Upper lobe of right lung (tissue), 1 donor: ENCODE measurements around the gene RAB11FIP4. TPM values are rescaled to one million over a fixed set of nuclear protein-coding genes. Genes with fewer than 3 reads are reported as not detected.

Experiments used
- ATAC-seq: fragments of 200-7000 bp; cut with Tn5 transposase; one replicate; pipeline ENCODE4 v1.9.1; 2020; ENCODE audit warnings: mild to moderate bottlenecking, moderate library complexity
- DNase-seq: peaks from one replicate; pipeline ENCODE4 v3.0.0-alpha.2; 2020
- H3K27ac ChIP-seq: fragments of 200-600 bp; one replicate; pipeline ENCODE4 v1.8.0; 2022
- H3K27me3 ChIP-seq: fragments of 200-600 bp; one replicate; pipeline ENCODE4 v1.8.0; 2022; ENCODE audit warnings: mild to moderate bottlenecking
- H3K36me3 ChIP-seq: fragments of 200-600 bp; one replicate; pipeline ENCODE4 v1.8.0; 2022
- H3K4me1 ChIP-seq: fragments of 200-600 bp; one replicate; pipeline ENCODE4 v1.8.0; 2022
- H3K4me3 ChIP-seq: fragments of 200-600 bp; one replicate; pipeline ENCODE4 v1.8.0; 2022; ENCODE audit warnings: mild to moderate bottlenecking
- H3K9me3 ChIP-seq: fragments of 200-600 bp; one replicate; pipeline ENCODE4 v1.8.0; 2022
- intact Hi-C: fragments of 100-400 bp; cut with DNase I; formaldehyde crosslinking; loops from one replicate; pipeline ENCODE4 v1.11.0; 2022
- total RNA-seq: library from RNA; stranded (reverse); fragmentation: NEBNext Ultra II Directional; extraction: Animal tissue kit (Norgen Biotek cat#: 25700); gene quantifications from one replicate; pipeline ENCODE4 v1.2.1, GENCODE V29; 2021
- TF ChIP-seq, protein P1 (sequence below): fragments of 200-600 bp; IDR thresholded peaks from one replicate; pipeline ENCODE4 v1.8.0; 2022; ENCODE audit warnings: antibody characterized with exemption
- donor health status: DM: no; HTN: yes; CAD: no; lungs with severe emphysema.

The RAB11FIP4 gene
- total RNA-seq, 1 donor from 2014 or later = 13.5 TPM

DNA sequence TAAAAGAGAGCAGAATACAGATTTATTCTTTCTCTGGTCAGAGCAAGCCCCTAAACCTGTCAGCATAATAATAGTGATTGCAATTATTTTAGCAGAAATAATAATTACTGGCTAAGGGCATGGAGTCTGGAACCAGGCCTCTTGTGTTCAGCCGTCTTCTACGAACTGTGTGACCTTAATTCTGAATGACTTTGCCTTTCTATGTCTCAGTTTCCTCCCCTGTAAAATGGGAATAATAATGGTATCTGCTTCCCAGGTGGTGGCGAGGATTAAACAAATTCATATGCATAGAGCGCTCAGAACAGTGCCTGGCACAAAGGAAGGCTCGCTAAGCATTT is 33.4 kb downstream of the RAB11FIP4 start:
- DNase-seq (no peak), ATAC-seq (no peak)
- Histone ChIP-seq H3K27me3 (no peaks in the 10 kb centered on the region), H3K9me3 (no peaks in the 10 kb centered on the region), H3K4me3 (no peak overlapping the region), H3K27ac (no peak overlapping the region), H3K36me3 (no peaks in the 10 kb centered on the region), H3K4me1 (no peaks in the 10 kb centered on the region)
- TF ChIP-seq, protein P1, sequence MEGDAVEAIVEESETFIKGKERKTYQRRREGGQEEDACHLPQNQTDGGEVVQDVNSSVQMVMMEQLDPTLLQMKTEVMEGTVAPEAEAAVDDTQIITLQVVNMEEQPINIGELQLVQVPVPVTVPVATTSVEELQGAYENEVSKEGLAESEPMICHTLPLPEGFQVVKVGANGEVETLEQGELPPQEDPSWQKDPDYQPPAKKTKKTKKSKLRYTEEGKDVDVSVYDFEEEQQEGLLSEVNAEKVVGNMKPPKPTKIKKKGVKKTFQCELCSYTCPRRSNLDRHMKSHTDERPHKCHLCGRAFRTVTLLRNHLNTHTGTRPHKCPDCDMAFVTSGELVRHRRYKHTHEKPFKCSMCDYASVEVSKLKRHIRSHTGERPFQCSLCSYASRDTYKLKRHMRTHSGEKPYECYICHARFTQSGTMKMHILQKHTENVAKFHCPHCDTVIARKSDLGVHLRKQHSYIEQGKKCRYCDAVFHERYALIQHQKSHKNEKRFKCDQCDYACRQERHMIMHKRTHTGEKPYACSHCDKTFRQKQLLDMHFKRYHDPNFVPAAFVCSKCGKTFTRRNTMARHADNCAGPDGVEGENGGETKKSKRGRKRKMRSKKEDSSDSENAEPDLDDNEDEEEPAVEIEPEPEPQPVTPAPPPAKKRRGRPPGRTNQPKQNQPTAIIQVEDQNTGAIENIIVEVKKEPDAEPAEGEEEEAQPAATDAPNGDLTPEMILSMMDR = no peak
- intact Hi-C loops = no loop called here

DNA sequence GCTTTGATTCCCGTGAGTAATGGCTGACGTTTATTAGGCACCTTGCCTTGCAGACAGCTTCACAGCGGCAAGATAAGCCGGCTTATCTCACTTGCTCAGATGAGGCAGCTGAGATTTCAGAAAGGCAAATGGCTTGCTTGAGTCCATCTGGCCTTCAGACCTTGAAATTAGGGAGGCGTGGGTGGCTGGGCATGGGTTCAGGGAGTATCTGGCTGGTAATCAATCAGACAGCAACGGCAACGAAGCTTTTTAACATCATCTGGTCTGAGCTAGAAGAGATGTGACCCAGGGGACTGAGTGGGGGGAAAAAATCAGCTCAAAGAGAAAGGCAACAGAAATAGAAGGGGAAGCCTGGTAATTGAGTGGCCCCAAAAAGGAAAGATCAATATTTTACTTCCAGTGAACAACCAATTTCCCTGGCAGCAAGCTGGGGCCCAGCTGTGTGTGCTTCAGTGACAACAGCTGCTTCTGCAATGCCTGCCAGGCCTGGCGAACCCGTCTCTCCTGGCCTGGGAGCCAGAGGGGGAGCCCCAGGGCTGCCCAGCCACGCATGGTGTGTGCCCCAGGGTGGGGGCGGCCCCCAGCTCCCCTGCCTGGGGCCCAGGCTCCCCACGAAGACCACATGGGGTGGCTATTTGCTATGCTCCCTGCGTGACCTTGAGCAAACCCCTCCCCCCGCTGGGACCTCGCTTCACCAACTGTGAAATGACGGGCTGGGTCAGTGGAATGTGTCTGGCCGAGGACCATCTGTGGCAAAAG is 34.0 kb downstream of the RAB11FIP4 start:
- Histone ChIP-seq H3K36me3 (no peaks in the 10 kb centered on the region), H3K4me1 (no peaks in the 10 kb centered on the region), H3K9me3 (no peaks in the 10 kb centered on the region), H3K4me3 (no peak overlapping the region), H3K27me3 (no peaks in the 10 kb centered on the region), H3K27ac (no peak overlapping the region)
- TF ChIP-seq, protein P1 = no peak
- intact Hi-C loops = no loop called here
- ATAC-seq (no peak), DNase-seq (no peak)

DNA sequence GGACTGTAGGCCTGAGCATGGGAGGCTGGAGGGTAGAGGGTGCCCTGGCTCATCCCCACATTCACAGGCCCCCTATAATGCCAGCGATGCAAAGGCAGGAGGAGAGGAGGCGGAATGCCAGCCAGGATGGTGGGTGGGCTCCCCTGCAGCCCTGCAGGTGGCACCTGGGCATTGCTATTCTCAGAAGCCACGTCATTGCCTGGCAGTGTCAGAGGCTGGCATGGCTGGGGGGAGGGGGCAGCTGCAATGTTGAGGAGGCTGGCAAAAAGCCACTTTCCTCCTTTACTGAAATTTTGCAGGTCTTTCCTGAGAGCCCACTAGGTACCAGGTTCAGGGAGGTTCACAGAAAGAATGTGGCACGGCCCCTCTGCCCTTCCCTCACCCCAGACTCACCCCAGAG is 36.2 kb downstream of the RAB11FIP4 start:
- H3K27me3 ChIP-seq = peaks cover 5% of the 10 kb centered on the region
- ATAC-seq (no peak), DNase-seq (no peak)
- H3K4me1 ChIP-seq = no peaks in the 10 kb centered on the region
- intact Hi-C loops = no loop called here
- no peak overlapping the region for H3K27ac ChIP-seq
- TF ChIP-seq, protein P1 = no peak
- no peaks in the 10 kb centered on the region for H3K36me3 ChIP-seq
- H3K9me3 ChIP-seq = no peaks in the 10 kb centered on the region
- no peak overlapping the region for H3K4me3 ChIP-seq

DNA sequence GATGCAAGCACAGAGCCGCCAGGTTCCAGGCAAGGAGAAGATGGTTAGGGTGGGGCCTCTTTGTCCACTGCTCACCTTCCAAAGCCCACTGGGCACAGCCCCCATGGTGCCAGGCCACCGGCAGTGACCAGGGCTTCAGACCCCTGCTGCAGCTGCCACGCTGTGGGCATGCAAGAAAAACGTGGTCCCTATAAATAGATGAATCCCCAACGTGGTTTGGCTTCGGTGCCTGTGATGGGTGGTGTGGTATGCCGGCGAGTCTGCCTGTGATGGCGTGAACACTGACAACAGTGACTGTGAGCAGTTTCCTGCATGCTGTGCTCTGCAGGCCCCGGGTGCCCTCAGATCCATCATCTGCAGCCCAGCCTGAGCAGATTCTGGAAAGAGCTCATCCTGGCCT is 36.6 kb downstream of the RAB11FIP4 start:
- no peaks in the 10 kb centered on the region for H3K36me3 ChIP-seq
- no peaks in the 10 kb centered on the region for H3K9me3 ChIP-seq
- TF ChIP-seq, protein P1 = no peak
- ATAC-seq (no peak), DNase-seq (no peak)
- H3K4me1 ChIP-seq = no peaks in the 10 kb centered on the region
- peaks cover 5% of the 10 kb centered on the region for H3K27me3 ChIP-seq
- H3K27ac ChIP-seq = no peak overlapping the region
- H3K4me3 ChIP-seq = no peak overlapping the region
- intact Hi-C loops = no loop called here

DNA sequence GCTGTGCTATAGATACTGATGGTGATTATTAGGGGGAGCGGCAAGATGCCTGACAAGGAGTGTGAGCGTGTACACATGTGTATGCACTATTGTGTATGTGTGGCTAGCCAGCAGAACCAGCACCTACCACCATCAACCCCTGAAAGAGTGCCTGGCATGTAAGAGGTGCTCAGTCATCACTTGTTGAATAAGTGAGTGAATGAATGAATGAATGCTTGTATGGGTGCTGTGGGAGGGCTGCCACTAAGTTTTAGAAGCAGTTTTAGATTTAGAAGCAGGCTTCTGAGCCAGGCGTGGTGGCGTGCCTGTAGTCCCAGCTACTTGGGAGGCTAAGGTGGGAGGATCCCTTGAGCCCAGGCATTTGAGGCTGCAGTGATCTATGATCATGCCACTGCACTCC is 37.0 kb downstream of the RAB11FIP4 start:
- Histone ChIP-seq H3K4me1 (no peaks in the 10 kb centered on the region), H3K27me3 (peaks cover 5% of the 10 kb centered on the region), H3K4me3 (no peak overlapping the region), H3K36me3 (no peaks in the 10 kb centered on the region), H3K9me3 (no peaks in the 10 kb centered on the region), H3K27ac (no peak overlapping the region)
- DNase-seq = no peak
- ATAC-seq = no peak
- intact Hi-C loops = no loop called here
- TF ChIP-seq, protein P1 = no peak
